Bone marrow (tissue), 2 donors: ENCODE data around the gene G6PC1.
"Not testable (repeated sequence)": the region's sequence is repeated elsewhere in the genome, so short reads cannot be mapped to it uniquely, and the experiment has no call there.

Experiments used
- DNase-seq, 2 donors: peaks; one replicate each; lab custom pipeline; 2025; lab: John Stamatoyannopoulos, UW

Gene G6PC1

DNA sequence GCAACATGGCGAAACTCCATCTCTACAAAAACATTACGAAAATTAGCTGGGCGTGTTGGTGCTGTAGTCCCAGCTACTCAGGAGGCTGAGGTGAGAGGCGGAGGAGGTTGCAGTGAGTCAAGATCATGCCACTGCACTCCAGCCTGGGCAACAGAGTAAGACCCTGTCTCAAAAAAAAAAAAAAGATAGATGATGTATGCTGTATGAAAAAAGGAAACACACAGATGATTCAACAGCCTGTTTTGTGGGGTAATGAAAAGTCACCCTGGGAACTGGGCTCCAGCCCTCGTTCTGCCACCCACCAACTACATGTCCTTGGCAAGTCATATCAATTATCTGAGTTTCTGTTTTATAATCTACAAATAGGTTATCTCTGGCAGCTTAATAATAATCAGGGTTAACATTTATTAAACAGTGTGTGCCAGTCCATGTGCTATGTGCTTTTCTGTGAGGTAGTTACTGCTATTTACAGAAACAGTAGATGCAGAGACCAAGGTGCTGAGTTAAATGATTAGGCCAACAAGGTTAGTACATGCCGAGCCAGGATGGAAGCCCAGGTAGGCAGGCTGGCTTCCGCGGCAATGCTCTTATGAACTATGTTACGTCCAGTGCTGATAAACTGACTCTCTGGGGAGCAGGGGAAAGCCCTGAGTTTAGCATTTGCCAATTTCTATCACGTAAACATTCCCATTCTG is 1.1 kb downstream of the G6PC1 start:
- DNase-seq = no peak

- DNase-seq = no peak
Measured at GRCh38 chr17:42904110-42904469, 3.5 kb downstream of the G6PC1 start.

DNA sequence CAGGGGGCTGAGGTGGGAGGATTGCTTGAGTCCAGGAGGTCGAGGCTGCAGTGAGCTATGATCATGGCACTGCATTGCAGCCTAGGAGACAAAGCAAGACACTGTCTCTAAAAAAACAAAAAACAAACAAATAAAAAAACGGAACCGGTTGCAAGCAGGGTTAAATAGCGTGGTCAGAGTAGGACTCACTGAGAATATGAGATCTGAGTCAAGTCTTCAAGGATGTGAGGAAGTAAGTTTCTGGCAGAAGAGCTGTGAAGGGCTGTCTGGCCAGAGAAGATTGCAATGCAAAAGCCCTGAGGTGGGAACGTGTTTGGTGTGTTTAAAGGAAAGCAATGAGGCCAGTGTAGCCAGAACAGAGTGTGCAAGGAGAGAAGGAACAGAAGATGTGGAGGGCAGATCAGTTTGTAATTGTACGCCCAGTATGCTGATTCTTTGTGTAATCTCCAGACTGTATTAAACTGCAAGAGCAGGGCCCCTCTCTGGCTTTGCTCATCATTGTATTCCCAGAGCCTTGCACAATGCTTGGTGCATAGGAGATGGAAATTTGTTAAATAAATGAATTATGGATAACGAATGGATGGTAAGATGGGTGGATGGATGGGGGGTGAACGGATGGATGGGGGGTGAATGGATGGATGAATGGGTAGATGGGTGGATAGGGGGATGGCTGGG is 6.3 kb downstream of the G6PC1 start:
- no peak for DNase-seq

DNA sequence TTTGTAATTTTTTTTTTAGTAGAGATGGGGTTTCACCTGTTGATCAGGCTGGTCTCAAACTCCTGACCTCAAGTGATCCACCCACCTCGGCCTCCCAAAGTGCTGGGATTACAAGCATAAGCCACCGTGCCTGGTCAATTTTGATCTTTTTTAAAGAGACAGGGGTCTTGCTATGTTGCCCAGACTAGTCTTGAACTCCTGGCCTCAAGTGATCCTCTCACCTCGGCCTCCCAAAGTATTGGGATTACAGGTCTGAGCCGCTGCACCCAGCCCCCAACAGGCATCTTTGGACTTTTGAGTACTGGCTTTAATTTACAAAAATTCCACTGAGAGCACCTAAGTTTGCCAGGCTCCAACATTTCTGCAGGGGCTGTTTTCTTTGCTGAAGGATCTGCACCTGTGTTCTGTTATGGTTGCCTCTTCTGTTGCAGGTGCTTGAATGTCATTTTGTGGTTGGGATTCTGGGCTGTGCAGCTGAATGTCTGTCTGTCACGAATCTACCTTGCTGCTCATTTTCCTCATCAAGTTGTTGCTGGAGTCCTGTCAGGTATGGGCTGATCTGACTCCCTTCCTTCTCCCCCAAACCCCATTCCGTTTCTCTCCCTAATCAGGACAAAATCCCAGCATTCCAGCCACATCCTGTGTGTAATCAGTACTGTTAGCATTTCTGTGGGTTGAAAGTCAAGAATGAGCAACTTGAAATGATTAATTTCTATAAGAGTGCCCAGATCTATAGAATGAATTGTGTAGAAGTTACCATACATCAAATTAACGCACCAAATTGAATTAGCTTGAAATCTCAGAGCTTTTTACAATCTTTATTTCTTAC is 8.5 kb downstream of the G6PC1 start:
- no peak for DNase-seq

DNA sequence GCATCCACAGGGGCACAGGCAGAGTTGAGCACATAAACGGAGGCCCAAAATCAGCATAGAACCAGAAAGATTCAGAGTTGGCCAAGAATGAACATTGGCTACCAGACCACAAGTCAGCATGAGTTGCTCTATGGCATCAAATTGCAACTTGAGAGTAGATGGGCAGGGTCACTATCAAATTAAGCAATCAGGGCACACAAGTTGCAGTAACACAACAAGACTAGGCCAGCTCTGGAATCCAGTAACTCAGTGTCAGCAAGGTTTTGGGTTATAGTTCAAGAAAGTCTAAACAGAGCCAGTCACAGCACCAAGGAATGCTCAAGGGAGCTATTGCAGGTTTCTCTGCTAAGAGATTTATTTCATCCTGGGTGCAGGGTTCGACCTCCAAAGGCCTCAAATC is 12.9 kb downstream of the G6PC1 start:
- no peak for DNase-seq

DNA sequence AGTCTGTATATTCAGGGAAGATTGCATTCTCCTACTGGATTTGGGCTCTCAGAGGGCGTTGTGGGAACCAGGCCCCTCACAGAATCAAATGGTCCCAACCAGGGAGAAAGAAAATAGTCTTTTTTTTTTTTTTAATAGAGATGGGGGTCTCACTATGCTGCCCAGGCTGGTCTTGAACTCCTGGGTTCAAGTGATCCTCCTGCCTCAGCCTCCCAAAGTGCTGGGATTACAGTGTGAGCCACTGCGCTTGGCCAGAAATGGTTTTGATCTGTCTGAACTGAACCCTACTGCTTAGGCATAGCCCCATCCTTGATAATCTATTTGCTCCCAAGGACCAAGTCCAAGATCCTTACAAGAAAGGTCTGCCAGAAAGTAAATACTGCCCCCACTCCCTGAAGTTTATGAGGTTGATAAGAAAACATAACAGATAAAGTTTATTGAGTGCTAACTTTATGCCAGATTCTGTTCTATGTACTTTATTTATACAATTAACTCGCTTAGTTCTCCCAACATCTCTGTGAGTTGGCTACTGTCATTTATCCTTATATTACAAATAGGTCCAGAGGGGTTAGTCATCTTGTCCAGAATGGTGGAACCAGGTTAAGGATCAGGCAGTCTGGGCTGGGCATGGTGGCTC is 13.5 kb downstream of the G6PC1 start:
- DNase-seq = no peak

DNA sequence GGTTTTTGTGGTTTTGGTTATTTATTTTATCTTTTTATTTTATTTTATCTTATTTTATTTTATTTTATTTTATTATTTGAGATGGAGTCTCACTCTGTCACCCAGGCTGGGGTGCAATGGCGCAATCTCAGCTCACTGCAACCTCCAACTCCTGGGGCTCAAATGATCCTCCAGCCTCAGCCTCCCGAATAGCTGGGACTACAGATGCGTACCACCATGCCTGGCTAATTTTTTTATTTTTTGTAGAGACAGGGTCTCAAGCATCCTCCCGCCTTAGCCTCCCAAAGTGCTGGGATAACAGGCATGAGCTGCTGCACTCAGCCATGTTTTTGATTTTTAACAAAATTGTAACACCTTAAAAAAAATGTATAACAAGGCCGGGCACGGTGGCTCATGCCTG is 14.7 kb downstream of the G6PC1 start:
- DNase-seq = not testable (repeated sequence)

GRCh38 chr17:42916388-42917235 is 16.0 kb downstream of the G6PC1 start:
- DNase-seq = not testable (repeated sequence)

DNA sequence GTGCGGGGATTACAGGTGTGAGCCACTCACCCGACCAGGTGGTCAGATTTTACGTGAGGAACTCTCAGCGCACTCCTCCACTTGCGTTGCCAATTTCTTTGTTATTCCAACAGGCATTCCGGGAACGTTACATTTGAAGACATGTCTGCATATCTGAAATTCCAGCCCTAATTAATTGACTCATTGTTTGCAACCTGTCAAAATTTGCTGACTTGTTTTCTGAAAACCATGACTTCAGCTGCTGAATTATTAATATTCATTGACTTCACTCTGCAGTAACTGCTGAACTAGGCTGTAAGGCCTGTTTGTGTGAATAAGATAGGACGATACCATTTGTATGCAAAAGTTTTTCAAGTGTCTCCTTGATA is 16.6 kb downstream of the G6PC1 start:
- no peak for DNase-seq

DNA sequence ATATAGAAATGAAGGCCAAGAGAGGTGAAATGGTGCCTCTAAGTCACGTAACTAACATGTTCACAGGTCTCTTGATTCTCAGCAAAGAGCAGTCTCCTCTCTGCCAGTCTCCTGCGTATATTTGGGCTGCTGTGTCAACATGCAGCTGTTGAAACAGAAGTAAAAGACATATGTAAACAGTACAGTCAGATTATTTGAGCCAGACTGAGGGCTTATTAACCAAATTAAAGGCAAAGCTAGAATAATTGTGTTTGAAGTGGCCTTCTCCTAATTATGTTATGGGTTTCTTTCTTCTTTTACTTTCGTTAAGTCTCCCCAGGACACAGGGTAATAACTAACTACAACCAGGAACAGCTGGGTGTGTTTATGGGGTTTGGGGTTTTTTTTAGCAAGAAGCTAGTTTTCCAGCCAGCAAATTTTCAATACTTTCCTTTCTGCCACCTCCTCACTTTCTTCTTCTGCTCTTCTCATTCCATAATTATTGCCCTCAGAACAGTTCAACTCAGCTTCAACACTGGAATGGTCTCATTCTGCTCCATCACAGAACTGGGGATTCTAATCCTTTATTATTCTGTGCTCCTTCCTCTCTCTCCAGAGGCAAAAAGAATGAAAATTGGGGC is 18.4 kb downstream of the G6PC1 start:
- DNase-seq = no peak

GRCh38 chr17:42919522-42920077 is 19.0 kb downstream of the G6PC1 start:
- DNase-seq = not testable (repeated sequence)

- no peak for DNase-seq
Measured at GRCh38 chr17:42920106-42920900, 19.7 kb downstream of the G6PC1 start.

DNA sequence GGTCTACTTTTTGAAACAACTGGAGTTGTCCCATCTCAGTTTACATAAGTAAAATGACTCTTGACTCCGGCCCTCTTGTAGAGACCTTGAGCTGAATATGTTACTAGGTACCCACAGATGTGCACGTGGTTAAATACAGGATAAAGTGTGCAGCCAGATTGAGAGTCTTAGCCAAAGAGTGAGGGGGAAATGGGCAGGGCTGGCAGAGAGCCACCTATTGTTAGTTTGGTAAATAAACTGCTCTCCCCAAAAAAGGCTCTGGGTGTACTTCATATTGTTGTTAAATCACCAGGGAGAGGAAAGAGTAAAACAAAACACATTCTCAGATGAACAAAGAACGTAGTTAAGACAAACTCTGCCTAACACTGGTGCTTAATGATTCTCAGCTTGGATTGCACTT is 20.3 kb downstream of the G6PC1 start:
- DNase-seq = peak in 1 of 2 donors; percentile 9

GRCh38 chr17:42922294-42922693 is 21.7 kb downstream of the G6PC1 start:
- no peak for DNase-seq

GRCh38 chr17:42923472-42923871 is 22.9 kb downstream of the G6PC1 start:
- not testable (repeated sequence) for DNase-seq

GRCh38 chr17:42924891-42925290 is 24.3 kb downstream of the G6PC1 start:
- peak in 1 of 2 donors; percentile 46 for DNase-seq

DNA sequence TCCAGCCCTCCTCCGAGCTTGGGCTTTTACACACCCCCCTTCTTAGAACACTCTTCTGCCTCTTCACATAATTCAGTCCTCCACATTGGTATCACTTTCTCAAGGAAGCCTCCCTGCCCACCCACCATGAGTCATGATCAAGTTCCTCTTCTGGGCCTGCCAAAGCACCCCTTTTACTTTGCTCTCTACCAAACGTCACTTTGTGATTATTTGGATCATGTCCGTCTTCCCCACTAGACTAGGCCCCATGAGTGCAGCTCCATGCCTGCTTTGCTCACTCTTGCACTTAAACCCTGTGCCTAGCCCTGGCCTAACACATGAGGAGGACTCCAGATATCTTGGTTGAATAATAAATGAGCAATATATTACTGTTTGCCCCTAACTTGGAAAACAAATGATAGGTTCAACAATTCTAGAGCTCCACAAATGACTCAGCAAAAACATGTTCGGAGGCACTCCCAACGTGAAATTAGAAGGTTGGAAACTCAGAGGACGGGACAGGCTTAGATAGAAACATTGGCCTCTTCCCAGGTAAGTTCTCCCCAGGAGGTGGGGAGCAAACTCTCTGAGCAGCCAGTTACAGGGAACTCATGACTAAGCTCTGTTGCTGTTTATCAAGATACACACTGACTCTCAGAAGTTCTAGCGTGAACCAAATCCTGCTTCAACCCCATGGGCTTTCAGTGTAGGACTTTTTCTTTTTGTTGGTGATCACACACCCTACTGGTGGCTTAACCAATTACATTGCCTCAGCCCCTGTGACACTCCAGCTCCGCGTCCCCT is 28.3 kb downstream of the G6PC1 start:
- DNase-seq = peak; percentile 55 to 99

- no peak for DNase-seq
Measured at GRCh38 chr17:42929497-42929844, 28.9 kb downstream of the G6PC1 start.
